Measurements from ENCODE around the gene IMP3. TPM values are rescaled to one million over a fixed set of nuclear protein-coding genes. Genes with fewer than 3 reads are reported as not detected.
A peak's percentile ranks its signal among the peaks of the same experiment; 100 is the strongest.

IMP3 gene
- total RNA-seq, 2 experiments from 2014 or later = 101 to 174 TPM

DNA sequence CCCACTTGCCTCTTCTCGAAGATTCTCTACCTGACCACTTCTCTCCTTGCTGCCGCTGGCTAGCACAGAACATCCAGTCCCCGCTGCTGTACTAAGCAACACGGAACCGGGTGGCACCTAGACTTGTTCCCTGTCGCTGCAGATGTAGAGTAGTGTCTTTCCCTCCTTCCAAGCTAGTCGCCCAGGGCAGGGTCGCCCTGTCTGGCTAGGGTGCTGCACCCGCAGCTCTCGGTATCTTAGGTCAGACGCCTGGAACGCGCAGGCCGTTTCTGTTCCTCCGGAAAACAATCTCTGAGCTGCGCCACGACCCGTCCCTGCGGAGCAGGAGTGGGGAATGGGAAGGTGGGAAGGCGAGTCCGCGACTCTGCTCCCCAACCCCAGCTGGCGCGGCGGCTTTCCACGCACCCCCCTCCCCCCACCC is 6.9 kb upstream of the IMP3 start:
- TF ChIP-seq EZH2phosphoT487 (IDR thresholded peaks at IDR 0.05; ENCODE audit: borderline replicate concordance, low read depth, low read length) = no peak
- no peaks in the 10 kb centered on the region for H4K20me1 ChIP-seq (ENCODE audit: insufficient read depth, low read length)
- peak overlapping the region; percentile 70 for H3K4me2 ChIP-seq (ENCODE audit: low read length)
- intact Hi-C loops (cut with micrococcal nuclease; ENCODE audit: unreplicated experiment) = no loop called here
- peaks cover 12% of the 10 kb centered on the region for H3K4me1 ChIP-seq (ENCODE audit: insufficient read depth, low read length, poor library complexity, severe bottlenecking)
- H3K36me3 ChIP-seq (ENCODE audit: insufficient read depth, low read length) = no peaks in the 10 kb centered on the region
- BruUV-seq (replicated peaks) = no TSS peak
- no peak overlapping the region for H3K27ac ChIP-seq (ENCODE audit: low read depth, low read length, poor library complexity, severe bottlenecking)
- no peak for DNase-seq (ENCODE audit: low spot score)
- ChIA-PET CTCF (ENCODE audit: unreplicated experiment) (no interaction called here), POLR2A (no interaction called here)
- H3K9me3 ChIP-seq (ENCODE audit: low read length) = no peaks in the 10 kb centered on the region
- no peaks in the 10 kb centered on the region for H3K9me2 ChIP-seq (ENCODE audit: insufficient read depth, low read length)
- H3K79me2 ChIP-seq (ENCODE audit: insufficient read depth, low read depth, low read length) = no peaks in the 10 kb centered on the region
- H3K4me3 ChIP-seq (ENCODE audit: low read depth, low read length, poor library complexity, severe bottlenecking) = peak overlapping the region; percentile 67
- H2AFZ ChIP-seq (ENCODE audit: low read length) = no peak overlapping the region

DNA sequence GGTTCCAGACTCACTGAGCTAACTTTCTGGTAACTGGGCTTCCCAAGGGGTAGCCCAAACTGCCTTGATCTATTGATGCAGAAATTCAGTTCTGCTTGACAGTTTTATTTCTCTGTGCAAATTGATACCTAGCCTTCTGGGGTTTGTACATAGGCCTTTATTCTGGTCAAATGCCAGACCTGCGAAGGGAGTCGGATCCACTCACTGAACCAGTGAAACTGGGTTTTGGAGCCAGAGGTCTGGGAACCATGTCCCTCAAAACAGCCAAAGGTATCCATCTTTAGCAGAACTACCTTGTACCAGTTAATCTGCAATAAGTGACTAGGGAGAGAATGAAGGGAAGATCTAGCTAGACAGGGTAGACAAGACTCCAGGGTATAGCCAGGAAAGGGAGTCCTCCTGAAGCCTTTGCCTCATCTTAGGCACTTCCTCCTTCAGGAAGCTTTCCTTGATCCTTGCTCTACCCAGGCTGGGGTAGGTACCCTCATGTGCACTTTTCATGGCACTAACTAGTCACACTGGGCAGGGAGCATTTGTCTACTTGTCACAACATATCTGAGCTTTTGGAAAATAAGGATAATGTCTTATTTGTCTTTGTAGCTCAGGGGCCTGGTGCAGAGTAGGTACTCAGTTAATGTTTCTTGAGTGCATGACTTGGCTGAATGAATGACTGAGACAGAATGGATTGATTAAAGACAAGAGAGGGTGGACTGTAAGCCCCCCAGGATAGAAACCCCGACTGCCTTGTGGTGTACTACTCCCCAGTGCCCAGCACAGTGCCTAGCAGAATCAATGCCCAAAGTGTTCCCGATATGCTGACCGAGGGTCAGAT is 6.3 kb upstream of the IMP3 start:
- ChIA-PET CTCF (ENCODE audit: unreplicated experiment) (no interaction called here), POLR2A (no interaction called here)
- Histone ChIP-seq H3K4me2 (ENCODE audit: low read length) (no peak overlapping the region), H3K9me2 (ENCODE audit: insufficient read depth, low read length) (no peaks in the 10 kb centered on the region), H3K36me3 (ENCODE audit: insufficient read depth, low read length) (no peaks in the 10 kb centered on the region), H2AFZ (ENCODE audit: low read length) (no peak overlapping the region), H3K4me1 (ENCODE audit: insufficient read depth, low read length, poor library complexity, severe bottlenecking) (peaks cover 18% of the 10 kb centered on the region), H3K4me3 (ENCODE audit: low read depth, low read length, poor library complexity, severe bottlenecking) (no peak overlapping the region), H4K20me1 (ENCODE audit: insufficient read depth, low read length) (no peaks in the 10 kb centered on the region), H3K27ac (ENCODE audit: low read depth, low read length, poor library complexity, severe bottlenecking) (no peak overlapping the region), H3K79me2 (ENCODE audit: insufficient read depth, low read depth, low read length) (no peaks in the 10 kb centered on the region), H3K9me3 (ENCODE audit: low read length) (no peaks in the 10 kb centered on the region)
- no peak for DNase-seq (ENCODE audit: low spot score)
- BruUV-seq (replicated peaks) = no TSS peak
- intact Hi-C loops (cut with micrococcal nuclease; ENCODE audit: unreplicated experiment) = no loop called here
- no peak for TF ChIP-seq EZH2phosphoT487 (IDR thresholded peaks at IDR 0.05; ENCODE audit: borderline replicate concordance, low read depth, low read length)
- TF ChIP-seq, protein P1, sequence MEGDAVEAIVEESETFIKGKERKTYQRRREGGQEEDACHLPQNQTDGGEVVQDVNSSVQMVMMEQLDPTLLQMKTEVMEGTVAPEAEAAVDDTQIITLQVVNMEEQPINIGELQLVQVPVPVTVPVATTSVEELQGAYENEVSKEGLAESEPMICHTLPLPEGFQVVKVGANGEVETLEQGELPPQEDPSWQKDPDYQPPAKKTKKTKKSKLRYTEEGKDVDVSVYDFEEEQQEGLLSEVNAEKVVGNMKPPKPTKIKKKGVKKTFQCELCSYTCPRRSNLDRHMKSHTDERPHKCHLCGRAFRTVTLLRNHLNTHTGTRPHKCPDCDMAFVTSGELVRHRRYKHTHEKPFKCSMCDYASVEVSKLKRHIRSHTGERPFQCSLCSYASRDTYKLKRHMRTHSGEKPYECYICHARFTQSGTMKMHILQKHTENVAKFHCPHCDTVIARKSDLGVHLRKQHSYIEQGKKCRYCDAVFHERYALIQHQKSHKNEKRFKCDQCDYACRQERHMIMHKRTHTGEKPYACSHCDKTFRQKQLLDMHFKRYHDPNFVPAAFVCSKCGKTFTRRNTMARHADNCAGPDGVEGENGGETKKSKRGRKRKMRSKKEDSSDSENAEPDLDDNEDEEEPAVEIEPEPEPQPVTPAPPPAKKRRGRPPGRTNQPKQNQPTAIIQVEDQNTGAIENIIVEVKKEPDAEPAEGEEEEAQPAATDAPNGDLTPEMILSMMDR (conservative IDR thresholded peaks at IDR 0.05; ENCODE audit: low read length) = no peak

DNA sequence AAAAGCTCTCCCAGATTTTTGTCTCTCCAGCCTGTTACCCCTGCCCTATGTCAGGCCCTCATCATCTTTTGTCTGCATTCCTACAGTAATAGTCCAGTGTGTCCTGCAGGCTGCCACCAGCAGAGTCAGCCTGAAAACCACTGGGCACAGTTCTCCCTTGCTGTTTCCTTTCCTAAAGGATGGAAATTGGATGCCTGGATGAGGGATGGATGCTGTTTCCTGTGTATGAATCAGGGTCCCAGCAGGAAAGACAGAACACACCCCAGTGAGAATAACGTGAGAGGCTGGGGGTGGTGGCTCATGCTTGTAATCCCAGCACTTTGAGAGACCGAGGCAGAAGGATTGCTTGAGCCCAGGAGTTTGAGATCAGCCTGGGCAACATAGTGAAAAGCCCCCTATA is 4.4 kb upstream of the IMP3 start:
- no peak for DNase-seq (ENCODE audit: low spot score)
- H3K36me3 ChIP-seq (ENCODE audit: insufficient read depth, low read length) = 0 out of 2 replicates have a peak, but pooled peaks cover 2% of the 10 kb centered on the region
- H3K9me2 ChIP-seq (ENCODE audit: insufficient read depth, low read length) = no peaks in the 10 kb centered on the region
- intact Hi-C loops (cut with micrococcal nuclease; ENCODE audit: unreplicated experiment) = loop anchor here (5.0 kb wide), 1 partner anchor 297 kb away; the partner anchor contains the start of gene NEIL1
- no peak overlapping the region for H3K4me3 ChIP-seq (ENCODE audit: low read depth, low read length, poor library complexity, severe bottlenecking)
- no peak overlapping the region for H3K4me2 ChIP-seq (ENCODE audit: low read length)
- H3K4me1 ChIP-seq (ENCODE audit: insufficient read depth, low read length, poor library complexity, severe bottlenecking) = peaks cover 24% of the 10 kb centered on the region
- H3K79me2 ChIP-seq (ENCODE audit: insufficient read depth, low read depth, low read length) = peaks cover 5% of the 10 kb centered on the region
- CTCF ChIA-PET (ENCODE audit: unreplicated experiment) = no interaction called here
- no peaks in the 10 kb centered on the region for H3K9me3 ChIP-seq (ENCODE audit: low read length)
- H3K27ac ChIP-seq (ENCODE audit: low read depth, low read length, poor library complexity, severe bottlenecking) = no peak overlapping the region
- no peak for TF ChIP-seq EZH2phosphoT487 (IDR thresholded peaks at IDR 0.05; ENCODE audit: borderline replicate concordance, low read depth, low read length)
- TF ChIP-seq, protein P1 (conservative IDR thresholded peaks at IDR 0.05; ENCODE audit: low read length) = no peak
- H2AFZ ChIP-seq (ENCODE audit: low read length) = no peak overlapping the region
- H4K20me1 ChIP-seq (ENCODE audit: insufficient read depth, low read length) = peaks cover 3% of the 10 kb centered on the region; the same call in 1 of the 2 replicates
- BruUV-seq (replicated peaks) = no TSS peak
- POLR2A ChIA-PET = interaction anchor here (0.6 kb wide), 1 partner anchor 190 kb away, joined by 3 read pairs; no protein-coding TSS in a partner anchor

All from OCI-LY7 (cell line).